BE2C (cell line): Measurements from ENCODE around the gene ROBO1.

ENCODE experiments used
- DNase-seq: peaks from one replicate; pipeline ENCODE4 v3.0.0-alpha.2; 2020
- H3K27me3 ChIP-seq: fragments of 250-450 bp; sonication (Bioruptor Pico); 2 replicates; pipeline ENCODE4 v1.5.1; 2020; ENCODE audit warnings: mild to moderate bottlenecking
- H3K36me3 ChIP-seq: fragments of 250-450 bp; sonication (Bioruptor Pico); 2 replicates; pipeline ENCODE4 v1.5.1; 2020; ENCODE audit warnings: mild to moderate bottlenecking
- H3K4me1 ChIP-seq: fragments of 250-450 bp; sonication (Bioruptor Pico); 2 replicates; pipeline ENCODE4 v1.5.1; 2020
- H3K4me3 ChIP-seq: 2 replicates; pipeline ENCODE4 v1.5.1; 2011; ENCODE audit warnings: low read depth, low read length
- H3K9me3 ChIP-seq: fragments of 250-450 bp; sonication (Bioruptor Pico); 2 replicates; pipeline ENCODE4 v1.5.1; 2020
- CTCF ChIP-seq: IDR thresholded peaks from 2 replicates; pipeline ENCODE4 v1.5.1; 2012; ENCODE audit warnings: mild to moderate bottlenecking, low read depth, low read length

Gene ROBO1

GRCh38 chr3:78647726-78648125, 1120.1 kb downstream of the ROBO1 start:
- Histone ChIP-seq H3K36me3 (no peaks in the 10 kb centered on the region; the same call in 1 of the 2 replicates), H3K4me3 (no peak overlapping the region), H3K4me1 (no peaks in the 10 kb centered on the region), H3K9me3 (no peaks in the 10 kb centered on the region), H3K27me3 (no peaks in the 10 kb centered on the region)
- no peak for DNase-seq
- no peak for TF ChIP-seq CTCF

- H3K4me1 ChIP-seq, result no peaks in the 10 kb centered on the region
- no peak for DNase-seq
- no peak overlapping the region for H3K4me3 ChIP-seq
- H3K9me3 ChIP-seq, result no peaks in the 10 kb centered on the region
- H3K27me3 ChIP-seq, result no peaks in the 10 kb centered on the region
- no peaks in the 10 kb centered on the region; the same call in 1 of the 2 replicates for H3K36me3 ChIP-seq
- peak; percentile 87 for TF ChIP-seq CTCF
Measured at GRCh38 chr3:78645628-78646310, 1122.0 kb downstream of the ROBO1 start.

GRCh38 chr3:78644847-78645246, 1123.0 kb downstream of the ROBO1 start:
- Histone ChIP-seq H3K27me3 (no peaks in the 10 kb centered on the region), H3K4me3 (no peak overlapping the region), H3K4me1 (no peaks in the 10 kb centered on the region), H3K9me3 (no peaks in the 10 kb centered on the region), H3K36me3 (no peaks in the 10 kb centered on the region; the same call in 1 of the 2 replicates)
- DNase-seq, result no peak
- no peak for TF ChIP-seq CTCF

- Histone ChIP-seq H3K4me1 (no peaks in the 10 kb centered on the region), H3K9me3 (no peaks in the 10 kb centered on the region), H3K4me3 (no peak overlapping the region), H3K36me3 (no peaks in the 10 kb centered on the region; the same call in 1 of the 2 replicates), H3K27me3 (no peaks in the 10 kb centered on the region)
- no peak for TF ChIP-seq CTCF
- DNase-seq, result no peak
Measured at GRCh38 chr3:78642226-78643035, 1125.4 kb downstream of the ROBO1 start.

DNA sequence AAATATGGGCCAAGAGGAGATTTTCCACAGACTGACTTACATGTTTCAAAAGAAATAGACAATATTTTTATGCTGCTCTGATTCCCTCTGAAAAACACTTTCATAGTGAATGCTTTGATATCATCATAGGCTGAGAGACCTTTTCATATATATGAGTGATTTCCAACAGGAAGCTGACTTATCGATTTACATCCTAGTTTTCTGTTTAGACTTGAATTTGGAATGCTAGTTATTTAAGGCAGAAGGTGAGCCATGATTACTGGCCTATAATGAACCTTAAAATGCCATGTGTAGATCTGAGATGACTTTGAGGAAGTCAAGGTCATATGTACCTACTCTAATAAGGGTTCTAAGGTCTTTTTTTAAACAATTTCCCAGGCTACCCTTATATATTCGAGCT, 1126.1 kb downstream of the ROBO1 start:
- Histone ChIP-seq H3K27me3 (no peaks in the 10 kb centered on the region), H3K4me3 (no peak overlapping the region), H3K9me3 (no peaks in the 10 kb centered on the region), H3K36me3 (no peaks in the 10 kb centered on the region; the same call in 1 of the 2 replicates), H3K4me1 (no peaks in the 10 kb centered on the region)
- no peak for TF ChIP-seq CTCF
- no peak for DNase-seq

DNA sequence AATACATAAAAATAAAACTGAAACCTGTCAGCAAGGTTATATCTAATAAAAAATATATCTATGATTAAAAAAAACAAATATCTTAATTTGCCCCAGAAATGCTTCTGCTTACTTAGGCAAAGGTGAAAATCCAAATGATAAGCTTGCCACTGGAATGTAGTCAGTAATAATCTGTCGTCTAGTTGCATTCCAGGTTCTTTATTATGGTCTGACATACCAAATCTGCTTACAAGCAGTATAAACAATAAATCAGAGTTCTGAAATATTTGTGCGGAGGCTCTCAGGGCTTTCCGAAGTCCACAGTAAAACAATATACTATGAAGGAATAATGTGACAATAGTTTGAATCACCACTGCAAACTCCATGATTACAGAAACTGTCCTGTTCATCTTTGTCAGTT, 1133.5 kb downstream of the ROBO1 start:
- Histone ChIP-seq H3K27me3 (no peaks in the 10 kb centered on the region), H3K4me1 (peaks cover 4% of the 10 kb centered on the region), H3K9me3 (no peaks in the 10 kb centered on the region), H3K36me3 (peaks cover 4% of the 10 kb centered on the region; the same call in 1 of the 2 replicates), H3K4me3 (no peak overlapping the region)
- no peak for DNase-seq
- TF ChIP-seq CTCF, result no peak
